Activated CD4-positive, alpha-beta T cell treated with anti-CD3 and anti-CD28 coated beads, Interleukin-2, amount 50 U/mL, for 1 hour (primary cell): ENCODE measurements around the gene CYB561A3.
"Not testable (repeated sequence)": the region's sequence is repeated elsewhere in the genome, so short reads cannot be mapped to it uniquely, and the experiment has no call there.

Experiments used
- DNase-seq: peaks from one replicate; pipeline ENCODE4 v3.0.0-alpha.2; 2020

Gene CYB561A3

GRCh38 chr11:61361741-61362541, at the start of gene CYB561A3, which contains the start of gene TMEM138:
Gene CYB561A3, minus strand, starts transcription at chr11:61361882. Its CDS starts 5,169 bp downstream, at chr11:61356713.
Gene TMEM138, plus strand, starts transcription at chr11:61362374. Its CDS starts 2,017 bp downstream, at chr11:61364391.
- peak; percentile 82 for DNase-seq

- no peak for DNase-seq
These were observed 45.5 kb upstream of the CYB561A3 start for GRCh38 chr11:61406991-61407728.

GRCh38 chr11:61406067-61406466, 44.4 kb upstream of the CYB561A3 start:
- DNase-seq = no peak

- DNase-seq = no peak
These were observed 43.0 kb upstream of the CYB561A3 start for GRCh38 chr11:61404641-61405040.

- DNase-seq = no peak
These were observed 42.4 kb upstream of the CYB561A3 start for GRCh38 chr11:61404103-61404502.

GRCh38 chr11:61403658-61404057, 42.0 kb upstream of the CYB561A3 start:
- DNase-seq = no peak

GRCh38 chr11:61401573-61401972, 39.9 kb upstream of the CYB561A3 start:
- DNase-seq = no peak

- DNase-seq = no peak
These were observed 39.5 kb upstream of the CYB561A3 start for GRCh38 chr11:61401173-61401572.

- peak; percentile 6 for DNase-seq
These were observed 31.4 kb upstream of the CYB561A3 start for GRCh38 chr11:61392981-61393595.

GRCh38 chr11:61390161-61390560, 28.5 kb upstream of the CYB561A3 start:
- no peak for DNase-seq

GRCh38 chr11:61384271-61385242, 22.9 kb upstream of the CYB561A3 start:
- no peak for DNase-seq

GRCh38 chr11:61383859-61384258, 22.2 kb upstream of the CYB561A3 start:
- not testable (repeated sequence) for DNase-seq

- no peak for DNase-seq
These were observed 19.2 kb upstream of the CYB561A3 start for GRCh38 chr11:61380884-61381283.

- no peak for DNase-seq
These were observed 17.1 kb upstream of the CYB561A3 start for GRCh38 chr11:61378713-61379313.

- DNase-seq = no peak
These were observed 15.9 kb upstream of the CYB561A3 start for GRCh38 chr11:61377461-61378160.

GRCh38 chr11:61375761-61376108, 14.1 kb upstream of the CYB561A3 start:
- no peak for DNase-seq

- no peak for DNase-seq
These were observed 11.2 kb upstream of the CYB561A3 start for GRCh38 chr11:61372659-61373420.

- no peak for DNase-seq
These were observed 8.8 kb upstream of the CYB561A3 start for GRCh38 chr11:61370349-61371005.

- DNase-seq = no peak
These were observed 8.0 kb upstream of the CYB561A3 start for GRCh38 chr11:61369372-61370348.
